IPS DF 19.7 (cell line): ENCODE measurements around the gene OR10H2.
"Not testable (repeated sequence)": the region's sequence is repeated elsewhere in the genome, so short reads cannot be mapped to it uniquely, and the experiment has no call there.

Source experiments
- DNase-seq: peaks from one replicate; pipeline ENCODE4 v3.0.0-alpha.2; 2013; ENCODE audit warnings: low read depth, low spot score

Gene OR10H2, protein sequence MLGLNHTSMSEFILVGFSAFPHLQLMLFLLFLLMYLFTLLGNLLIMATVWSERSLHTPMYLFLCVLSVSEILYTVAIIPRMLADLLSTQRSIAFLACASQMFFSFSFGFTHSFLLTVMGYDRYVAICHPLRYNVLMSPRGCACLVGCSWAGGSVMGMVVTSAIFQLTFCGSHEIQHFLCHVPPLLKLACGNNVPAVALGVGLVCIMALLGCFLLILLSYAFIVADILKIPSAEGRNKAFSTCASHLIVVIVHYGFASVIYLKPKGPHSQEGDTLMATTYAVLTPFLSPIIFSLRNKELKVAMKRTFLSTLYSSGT

GRCh38 chr19:15727724-15728123 lies at the start of gene OR10H2:
TSS of gene OR10H2 (plus strand) at chr19:15728024. CDS start at chr19:15728044, 20 bp downstream.
- no peak for DNase-seq

- DNase-seq: no peak
Observed at GRCh38 chr19:15679089-15679488, 48.7 kb upstream of the OR10H2 start.

- not testable (repeated sequence) for DNase-seq
Observed at GRCh38 chr19:15679865-15680264, 48.0 kb upstream of the OR10H2 start.

DNA sequence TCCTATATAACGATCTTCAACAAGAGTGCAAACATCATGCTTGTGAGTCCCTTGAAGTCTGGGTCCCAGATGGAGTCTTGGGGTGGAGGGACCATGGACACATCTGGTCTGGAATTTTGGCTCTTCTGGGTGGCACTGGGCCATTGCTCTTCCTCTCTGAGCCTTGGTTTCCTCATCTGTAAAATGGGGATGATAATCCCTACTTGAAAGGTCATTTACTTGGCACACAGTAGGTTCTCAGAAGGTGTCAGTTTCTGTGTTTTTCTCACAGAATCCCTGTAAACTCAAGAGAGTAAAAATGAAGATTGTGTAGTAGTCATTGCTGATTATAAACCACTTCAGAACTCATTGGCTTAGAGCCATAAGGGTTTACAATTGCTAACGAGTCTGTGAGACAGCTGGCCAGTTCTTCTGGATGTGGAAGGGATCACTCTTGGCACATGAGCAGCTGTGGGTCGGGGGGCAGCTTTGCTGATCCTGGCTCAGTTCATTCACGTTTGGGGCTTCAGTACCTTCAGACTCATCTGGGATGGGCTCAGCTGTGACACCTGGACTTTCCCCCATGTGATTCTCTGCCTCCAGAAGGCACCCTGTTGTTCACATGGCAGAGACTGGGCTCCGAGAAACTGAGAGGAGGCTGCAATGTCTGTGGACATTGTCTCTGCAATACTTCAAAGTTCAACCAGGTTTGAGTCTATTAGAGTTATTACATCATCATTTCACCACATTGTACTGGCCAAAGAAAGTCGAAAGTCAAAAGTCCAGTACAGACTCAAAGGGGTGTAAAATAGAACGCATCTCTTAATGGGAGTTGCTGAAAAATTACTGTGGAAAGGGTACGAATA lies 47.1 kb upstream of the OR10H2 start:
- no peak for DNase-seq

DNA sequence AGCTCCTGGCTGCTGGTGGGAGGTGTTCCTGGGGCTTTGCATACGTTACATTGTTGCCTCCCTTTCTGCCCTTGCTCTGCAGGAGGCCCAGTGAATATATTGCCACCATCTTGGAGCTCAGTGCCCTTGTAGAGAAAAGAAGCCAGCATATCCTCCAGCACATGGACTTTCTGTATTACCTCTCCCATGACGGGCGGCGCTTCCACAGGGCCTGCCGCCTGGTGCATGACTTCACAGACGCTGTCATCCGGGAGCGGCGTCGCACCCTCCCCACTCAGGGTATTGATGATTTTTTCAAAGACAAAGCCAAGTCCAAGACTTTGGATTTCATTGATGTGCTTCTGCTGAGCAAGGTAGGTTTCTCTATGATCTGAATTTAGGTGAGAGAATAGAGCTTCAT lies 44.4 kb upstream of the OR10H2 start:
- no peak for DNase-seq

DNA sequence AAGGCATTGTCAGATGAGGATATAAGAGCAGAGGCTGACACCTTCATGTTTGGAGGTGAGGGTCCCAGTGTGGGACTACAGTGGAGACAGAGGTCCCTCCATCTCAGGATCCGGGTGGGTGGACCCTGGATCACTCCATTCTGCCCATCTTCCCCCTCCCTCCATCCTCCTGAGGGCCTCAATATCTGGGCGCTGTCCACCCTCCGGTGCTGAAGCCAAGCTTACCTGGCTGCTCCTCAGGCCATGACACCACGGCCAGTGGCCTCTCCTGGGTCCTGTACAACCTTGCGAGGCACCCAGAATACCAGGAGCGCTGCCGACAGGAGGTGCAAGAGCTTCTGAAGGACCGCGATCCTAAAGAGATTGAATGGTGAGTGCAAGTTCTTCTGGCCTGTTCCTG lies 43.0 kb upstream of the OR10H2 start:
- no peak for DNase-seq

DNA sequence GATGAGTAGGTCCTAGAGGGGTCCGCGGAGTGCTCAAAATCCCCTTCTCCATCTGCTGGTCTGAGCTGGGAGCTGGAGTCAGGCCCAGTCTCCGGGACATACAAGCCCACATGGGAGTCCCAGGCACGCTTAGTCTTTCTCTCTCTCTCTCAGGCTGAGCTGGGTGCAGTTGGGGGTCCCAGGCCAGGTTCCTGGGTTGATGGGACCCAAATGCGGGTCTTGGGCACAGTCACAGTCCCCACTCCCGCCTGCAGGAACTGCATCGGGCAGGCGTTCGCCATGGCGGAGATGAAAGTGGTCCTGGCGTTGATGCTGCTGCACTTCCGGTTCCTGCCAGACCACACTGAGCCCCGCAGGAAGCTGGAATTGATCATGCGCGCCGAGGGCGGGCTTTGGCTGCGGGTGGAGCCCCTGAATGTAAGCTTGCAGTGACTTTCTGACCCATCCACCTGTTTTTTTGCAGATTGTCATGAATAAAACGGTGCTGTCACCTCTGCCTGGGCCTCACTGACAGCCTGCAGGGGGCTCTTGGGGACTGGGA lies 31.1 kb upstream of the OR10H2 start:
- no peak for DNase-seq

DNA sequence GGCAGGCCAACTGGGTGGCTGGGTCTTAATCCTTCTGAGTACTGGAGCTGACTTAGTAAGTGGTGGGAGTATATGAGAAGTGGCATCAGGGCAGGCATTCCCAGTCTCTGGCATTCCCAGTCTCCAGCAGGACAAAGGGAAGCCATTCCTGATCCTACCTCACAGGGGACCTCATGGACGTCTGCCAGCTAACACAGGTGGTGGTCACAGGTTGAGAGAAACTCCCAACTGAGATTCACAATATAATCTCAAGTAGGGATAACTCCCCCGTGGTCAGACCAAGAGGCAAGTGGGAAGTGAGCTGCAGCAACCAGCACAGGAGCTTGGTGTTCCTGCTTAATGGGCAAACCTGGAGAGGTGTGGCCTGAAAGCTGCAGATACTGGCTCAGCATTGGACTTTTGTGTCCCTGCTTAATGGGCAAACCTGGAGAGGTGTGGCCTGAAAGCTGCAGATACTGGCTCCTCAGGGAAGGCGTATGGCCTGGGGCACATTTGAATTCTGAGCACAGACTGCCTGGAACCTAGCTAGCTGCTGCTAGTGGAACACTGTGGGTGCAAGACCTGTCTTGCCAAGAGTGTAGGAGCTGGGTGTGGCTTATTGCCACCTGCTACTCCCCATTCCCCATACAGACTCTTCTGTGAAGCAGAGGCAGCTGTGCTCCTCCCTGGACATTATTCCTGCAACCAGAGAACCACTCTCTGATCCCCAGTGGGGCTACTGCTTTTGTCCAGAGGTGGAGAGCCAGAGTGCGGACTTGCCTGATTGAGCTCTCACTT lies 25.9 kb upstream of the OR10H2 start:
- no peak for DNase-seq

- no peak for DNase-seq
Observed at GRCh38 chr19:15702534-15702930, 25.3 kb upstream of the OR10H2 start.

DNA sequence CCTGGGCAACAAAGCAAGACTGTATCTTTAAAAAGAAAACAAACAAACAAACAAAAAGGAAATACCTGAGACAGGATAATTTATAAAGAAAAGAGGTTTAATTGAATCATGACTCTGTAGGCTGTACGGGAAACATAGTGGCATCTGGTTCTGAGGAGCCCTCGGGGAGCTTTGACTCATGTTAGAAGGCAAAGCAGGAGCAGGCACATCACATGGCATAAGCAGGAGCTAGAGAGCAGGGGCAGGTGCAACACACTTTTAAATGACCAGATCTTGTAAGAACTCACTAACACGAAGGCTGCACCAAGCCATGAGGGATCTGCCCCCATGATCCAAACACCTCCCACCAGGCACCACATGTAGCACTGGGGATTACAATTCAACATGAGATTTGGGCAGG lies 13.2 kb upstream of the OR10H2 start:
- DNase-seq: no peak

DNA sequence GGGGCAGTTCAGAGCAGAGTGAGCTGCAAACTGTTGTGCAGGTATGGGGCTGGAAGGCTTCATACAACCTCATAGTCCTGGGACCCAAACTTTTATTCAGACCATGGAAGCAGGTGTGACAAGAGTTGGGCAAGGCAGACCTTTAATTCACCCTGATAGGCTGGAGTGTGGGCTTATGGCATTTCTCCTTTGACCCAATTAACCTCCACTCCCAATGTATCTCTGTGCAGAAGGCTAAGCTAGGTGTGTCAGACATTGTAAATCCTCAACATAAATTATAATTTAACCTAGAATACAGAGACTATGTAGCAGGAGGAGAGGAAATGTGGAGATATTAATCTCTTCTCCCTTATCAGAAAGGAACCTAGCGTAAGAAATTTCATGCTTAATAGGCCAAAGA lies 12.2 kb upstream of the OR10H2 start:
- DNase-seq: no peak

DNA sequence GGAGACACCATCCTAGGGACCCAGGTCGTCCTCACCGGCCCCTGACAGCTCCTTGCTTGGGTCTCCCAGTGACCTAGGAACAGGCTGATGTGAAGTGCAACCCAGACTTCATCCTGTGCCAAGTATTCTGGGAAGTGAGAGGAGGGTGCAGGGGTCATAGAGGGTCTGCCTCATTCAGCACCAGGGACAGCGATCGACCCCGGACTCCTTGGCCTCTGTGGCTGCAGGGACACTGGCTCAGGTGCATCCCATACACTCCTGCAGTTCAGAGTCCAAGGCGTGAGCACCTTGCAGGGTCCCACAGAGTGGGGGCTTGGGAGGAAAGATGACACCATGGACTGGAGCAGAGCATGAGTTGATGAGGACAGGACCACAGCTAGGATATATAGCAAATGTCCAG lies 10.0 kb upstream of the OR10H2 start:
- no peak for DNase-seq

- DNase-seq: no peak
Observed at GRCh38 chr19:15721268-15721667, 6.6 kb upstream of the OR10H2 start.

- no peak for DNase-seq
Observed at GRCh38 chr19:15722956-15723355, 4.9 kb upstream of the OR10H2 start.

GRCh38 chr19:15730538-15730937 lies 2.7 kb downstream of the OR10H2 start:
- DNase-seq: no peak

GRCh38 chr19:15732388-15732787 lies 4.6 kb downstream of the OR10H2 start:
- no peak for DNase-seq

- no peak for DNase-seq
Observed at GRCh38 chr19:15733895-15734294, 6.1 kb downstream of the OR10H2 start.

GRCh38 chr19:15737722-15738121 lies 9.9 kb downstream of the OR10H2 start, which contains the start of gene OR10H3:
TSS of gene OR10H3 (plus strand) at chr19:15737985. CDS start at chr19:15741393, 3,408 bp downstream.
- DNase-seq: no peak

GRCh38 chr19:15740785-15741184 lies 13.0 kb downstream of the OR10H2 start:
- DNase-seq: no peak

DNA sequence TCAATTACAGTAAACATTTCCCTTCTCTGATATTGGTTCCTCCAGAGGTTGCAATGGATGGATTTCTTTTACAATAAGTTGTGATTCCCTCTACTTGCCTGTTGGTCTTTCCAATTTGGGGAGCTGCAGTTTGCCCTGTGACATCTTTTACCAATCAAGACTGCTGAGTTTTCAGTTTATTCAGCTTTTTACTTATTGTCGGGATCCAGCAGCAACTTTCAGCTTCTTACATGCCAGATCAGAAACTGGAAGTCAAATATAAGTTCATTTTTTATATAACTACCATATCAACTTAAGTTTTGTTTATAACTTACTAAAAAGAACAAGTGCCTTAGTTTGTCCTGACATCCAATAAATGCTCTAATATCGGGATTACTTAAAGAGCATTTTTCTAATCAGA lies 20.4 kb downstream of the OR10H2 start:
- DNase-seq: no peak

DNA sequence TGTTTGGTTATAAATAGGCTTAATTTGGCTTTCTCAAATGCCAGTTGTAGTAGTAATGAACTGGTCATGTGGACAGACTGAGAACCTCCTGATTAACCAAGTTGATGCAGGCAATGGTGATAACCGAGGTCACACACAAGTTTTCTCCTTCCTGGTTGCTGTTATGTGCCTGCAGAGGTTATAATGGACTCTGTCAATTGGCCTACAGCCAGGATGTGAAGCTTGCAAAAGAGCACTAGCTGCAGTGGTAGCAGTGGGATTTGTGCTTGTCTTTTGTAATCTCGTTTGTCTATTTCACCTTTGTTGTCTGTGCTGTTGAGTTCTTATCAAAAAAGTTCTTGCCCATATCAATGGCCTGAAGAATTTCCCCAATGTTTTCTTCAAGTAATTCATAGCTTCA lies 30.6 kb downstream of the OR10H2 start:
- DNase-seq: no peak
